ENCODE results near the gene PRUNE2.
"Not testable (repeated sequence)": the region's sequence is repeated elsewhere in the genome, so short reads cannot be mapped to it uniquely, and the experiment has no call there.

Gene PRUNE2

DNA sequence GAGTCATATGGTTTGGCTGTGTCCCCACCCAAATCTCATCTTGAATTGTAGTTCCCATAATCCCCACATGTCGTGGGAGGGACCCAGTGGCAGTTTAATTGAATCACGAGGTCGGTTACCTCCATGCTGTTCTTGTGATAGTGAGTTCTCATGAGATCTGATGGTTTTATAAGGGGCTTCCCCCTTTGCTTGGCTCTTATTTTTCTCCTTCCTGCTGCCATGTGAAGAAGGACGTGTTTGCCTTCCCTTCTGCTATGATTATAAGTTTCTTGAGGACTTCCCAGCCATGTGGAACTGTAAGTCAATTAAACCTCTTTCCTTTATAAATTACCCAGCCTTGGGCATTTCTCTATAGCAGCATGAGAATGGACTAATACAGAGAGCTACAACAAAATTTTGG lies 163.0 kb downstream of the PRUNE2 start:
- not testable (repeated sequence) for DNase-seq (ENCODE audit: extremely low spot score, insufficient read length, low read depth); FAIRE-seq

DNA sequence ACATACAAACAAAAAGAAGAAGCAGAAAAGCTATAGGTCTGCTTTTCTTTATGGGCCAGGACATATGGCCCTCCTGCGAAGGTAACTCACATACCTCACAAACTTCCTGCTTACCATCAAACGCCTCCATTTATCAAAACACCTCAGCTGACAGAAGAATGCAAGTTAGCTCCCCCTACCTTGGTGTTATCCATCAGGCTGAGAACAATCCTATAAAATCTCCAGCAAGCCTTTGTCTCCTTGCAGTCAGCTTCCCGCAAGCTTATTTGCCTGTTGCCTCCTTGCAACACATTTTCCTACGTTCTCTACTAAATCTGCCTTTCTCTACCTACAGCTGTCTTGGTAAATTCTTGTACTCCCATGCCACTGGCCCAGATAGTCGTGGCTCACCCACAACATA lies 164.4 kb downstream of the PRUNE2 start:
- DNase-seq (ENCODE audit: extremely low spot score, insufficient read length, low read depth) (no peak), FAIRE-seq (no peak)

DNA sequence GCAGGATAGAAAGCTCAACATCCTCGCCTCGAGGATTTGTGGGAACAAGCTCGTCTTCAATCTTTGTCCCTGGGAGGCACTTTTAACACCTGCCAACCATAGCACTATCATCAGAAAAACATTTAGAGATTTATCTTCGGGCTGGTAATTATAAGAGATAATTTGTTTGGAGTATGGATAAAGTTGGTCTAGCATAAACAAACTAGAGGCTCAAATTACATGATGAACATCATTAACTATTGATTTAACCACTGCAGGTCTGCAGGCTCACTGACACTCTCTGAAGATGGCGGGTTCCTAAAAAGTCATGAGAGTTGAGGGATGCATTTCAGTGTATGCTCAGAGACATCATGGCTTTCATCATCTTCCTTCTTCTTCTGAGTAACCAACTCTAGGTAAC lies 167.5 kb downstream of the PRUNE2 start:
- FAIRE-seq: no peak
- DNase-seq (ENCODE audit: extremely low spot score, insufficient read length, low read depth): no peak

DNA sequence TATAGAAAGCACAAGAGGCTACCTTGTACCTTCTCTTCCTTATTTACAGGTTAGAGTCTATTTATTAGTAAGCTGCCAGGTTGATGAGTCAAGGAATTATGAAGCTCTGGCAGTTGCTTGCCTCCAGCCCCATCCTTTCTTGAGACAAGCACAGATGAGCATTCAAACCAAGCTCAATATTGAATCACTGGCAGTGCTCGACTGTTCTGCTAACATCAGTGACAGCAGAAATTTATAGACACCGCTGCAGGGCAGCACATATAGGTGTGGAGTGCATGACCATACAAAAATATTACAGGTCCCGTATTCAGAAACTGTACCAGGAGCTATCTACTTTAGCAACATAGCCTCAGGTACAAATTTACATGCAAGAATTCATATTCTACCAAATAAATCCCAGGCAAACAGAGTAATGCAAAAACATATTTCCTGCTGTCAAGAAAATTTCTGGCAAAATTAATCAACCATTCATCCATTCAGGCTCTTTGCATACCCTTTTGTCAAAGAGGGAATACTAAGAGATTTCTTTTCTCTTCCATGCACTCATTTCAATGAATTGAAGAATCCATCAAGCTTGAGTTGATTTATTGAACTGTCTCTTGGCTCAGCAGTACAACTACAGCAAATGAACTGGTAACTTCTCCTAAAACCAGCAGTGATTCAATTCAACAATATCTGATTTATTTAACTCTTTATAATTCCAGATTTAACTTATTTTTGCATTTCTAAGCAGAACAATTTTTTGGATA lies 168.6 kb downstream of the PRUNE2 start:
- no peak for DNase-seq (ENCODE audit: extremely low spot score, insufficient read length, low read depth)

DNA sequence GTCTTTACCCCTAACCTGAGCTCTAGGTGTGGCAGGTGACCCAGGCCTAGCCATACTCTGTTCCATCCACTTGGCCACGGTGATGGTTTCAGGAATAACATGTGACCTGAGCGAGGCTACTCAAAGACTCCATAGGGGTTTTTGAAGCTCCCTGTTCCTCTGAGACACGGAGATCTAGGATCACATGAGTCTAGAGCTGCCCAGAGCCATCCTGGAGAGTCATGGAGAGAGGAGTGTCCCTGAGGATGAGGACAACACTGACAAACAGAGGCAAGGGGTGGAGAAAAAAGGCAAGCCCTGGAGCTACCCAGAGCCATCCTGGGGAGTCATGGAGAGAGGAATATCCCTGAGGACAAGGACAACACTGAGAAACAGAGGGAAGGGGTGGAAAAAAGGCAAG lies 171.2 kb downstream of the PRUNE2 start:
- FAIRE-seq (no peak), DNase-seq (ENCODE audit: extremely low spot score, insufficient read length, low read depth) (no peak)

More for the DNA sequence above, 168.6 kb downstream of the PRUNE2 start:
- FAIRE-seq: no peak

DNA sequence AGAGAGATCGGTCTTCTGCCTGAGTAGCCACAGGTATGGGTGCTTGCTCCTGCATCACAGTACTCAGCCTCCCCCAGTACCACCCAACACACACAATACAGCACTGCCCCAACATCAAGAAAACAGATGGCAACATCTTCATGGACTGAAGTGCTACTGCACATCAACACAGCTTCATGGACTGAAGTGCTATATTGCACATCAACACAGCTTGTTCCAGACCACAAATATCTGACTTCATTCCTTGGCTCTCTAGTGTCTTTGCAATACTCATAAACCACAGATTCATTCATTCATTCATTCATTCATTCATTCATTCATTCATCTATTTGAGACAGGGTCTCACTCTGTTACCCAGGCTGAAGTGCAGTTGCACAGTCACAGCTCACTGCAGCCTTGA lies 172.8 kb downstream of the PRUNE2 start:
- FAIRE-seq (no peak), DNase-seq (ENCODE audit: extremely low spot score, insufficient read length, low read depth) (no peak)

DNA sequence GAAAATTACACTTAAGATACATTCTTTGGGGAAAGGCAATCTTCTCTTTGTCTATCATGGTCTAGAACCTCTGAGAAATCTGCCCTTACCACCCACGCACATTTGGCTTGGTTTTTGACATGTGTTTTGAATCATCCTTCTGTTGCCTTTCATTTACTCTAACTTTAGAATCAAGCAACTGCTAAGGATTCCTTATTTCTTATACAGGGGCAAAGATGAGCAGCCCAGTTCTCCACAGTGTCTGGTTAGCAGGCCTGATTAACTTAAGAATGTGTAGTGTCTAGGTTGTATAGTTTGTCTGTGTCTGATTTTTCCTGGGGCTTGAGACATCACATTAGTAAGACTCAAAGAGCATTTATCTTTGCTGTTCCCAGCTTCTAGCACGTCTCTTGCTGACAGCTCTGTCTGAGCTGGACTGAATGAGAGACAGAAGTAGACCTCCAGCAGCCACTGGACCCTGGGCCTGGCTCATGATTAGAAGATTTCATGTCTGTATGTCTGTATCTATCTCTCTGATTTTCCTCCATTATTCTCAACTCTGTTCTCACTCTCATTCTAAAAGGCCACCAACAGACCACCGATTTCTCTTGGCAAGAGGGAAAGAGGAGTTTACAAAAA lies 173.5 kb downstream of the PRUNE2 start:
- no peak for FAIRE-seq
- DNase-seq (ENCODE audit: extremely low spot score, insufficient read length, low read depth): no peak

DNA sequence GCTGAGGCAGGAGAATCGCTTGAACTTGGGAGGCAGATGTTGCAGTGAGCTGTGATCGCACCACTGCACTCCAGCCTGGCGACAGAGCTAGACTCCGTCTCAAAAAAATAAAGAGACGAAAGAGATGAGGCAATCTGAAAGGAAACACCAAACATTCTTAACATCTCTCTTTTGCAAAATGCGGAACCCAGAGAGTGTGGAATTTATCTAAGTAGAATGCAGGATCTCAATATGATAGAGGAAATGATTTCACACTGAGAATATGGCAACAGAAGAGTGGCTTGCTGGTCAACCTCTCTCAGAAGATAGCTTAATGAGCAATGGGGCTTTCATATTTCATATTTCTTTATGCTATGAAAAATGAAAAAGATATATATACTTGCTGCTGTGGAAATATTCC lies 175.1 kb downstream of the PRUNE2 start:
- DNase-seq (ENCODE audit: extremely low spot score, insufficient read length, low read depth) (no peak), FAIRE-seq (no peak)

DNA sequence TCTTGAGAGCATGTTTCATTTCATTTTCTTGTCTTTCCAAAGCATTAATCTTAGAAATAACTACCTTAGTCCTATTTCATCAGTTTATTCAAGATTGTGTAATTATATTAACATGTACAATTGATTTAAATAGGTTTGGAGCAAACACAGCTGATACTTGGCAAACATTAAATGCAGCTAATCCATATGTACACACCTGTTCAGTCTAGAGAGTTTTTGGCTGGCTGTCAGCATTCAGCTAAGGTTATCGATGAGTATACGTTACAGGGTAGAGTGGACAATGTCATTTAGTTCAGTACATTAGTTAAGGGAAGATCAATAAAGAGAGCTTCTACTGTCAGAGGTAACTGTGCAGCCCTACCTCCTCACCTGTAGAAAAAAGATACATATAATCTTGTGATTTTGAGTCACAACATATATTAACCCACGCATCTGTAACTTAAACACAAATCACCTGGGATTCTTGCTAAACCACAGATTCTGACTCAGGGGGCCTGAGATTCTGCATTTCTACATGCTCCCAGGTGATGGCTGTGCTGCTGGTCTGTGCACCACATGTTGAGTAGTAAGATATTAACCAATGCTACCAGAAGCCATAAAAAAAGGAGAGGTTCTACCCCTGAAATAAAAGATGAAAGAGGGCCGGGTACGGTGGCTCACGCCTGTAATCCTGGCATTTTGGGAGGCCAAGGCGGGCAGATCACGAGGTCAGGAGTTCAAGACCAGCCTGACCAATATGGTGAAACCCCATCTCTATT lies 175.8 kb downstream of the PRUNE2 start:
- no peak for DNase-seq (ENCODE audit: extremely low spot score, insufficient read length, low read depth)
- no peak for FAIRE-seq

DNA sequence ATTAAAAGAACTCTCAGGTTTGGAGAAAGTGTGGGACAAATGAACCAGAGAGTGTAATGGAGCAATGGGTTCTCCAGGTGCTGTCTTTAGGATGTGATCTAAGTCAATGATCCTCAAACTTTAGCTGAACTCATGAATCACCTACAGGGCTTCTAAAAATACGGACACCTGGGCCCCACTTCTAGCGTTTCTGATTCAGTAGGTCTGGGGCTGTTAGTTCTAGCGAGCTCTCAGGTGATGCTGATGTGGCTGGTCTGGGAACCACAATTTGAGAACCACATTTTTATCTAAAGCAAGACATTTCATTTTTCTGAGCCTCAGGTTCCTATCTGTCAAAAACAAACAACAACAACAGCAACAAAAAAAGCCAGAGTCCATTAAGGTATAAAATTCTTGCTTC lies 176.8 kb downstream of the PRUNE2 start:
- DNase-seq (ENCODE audit: extremely low spot score, insufficient read length, low read depth): no peak
- FAIRE-seq: no peak

DNA sequence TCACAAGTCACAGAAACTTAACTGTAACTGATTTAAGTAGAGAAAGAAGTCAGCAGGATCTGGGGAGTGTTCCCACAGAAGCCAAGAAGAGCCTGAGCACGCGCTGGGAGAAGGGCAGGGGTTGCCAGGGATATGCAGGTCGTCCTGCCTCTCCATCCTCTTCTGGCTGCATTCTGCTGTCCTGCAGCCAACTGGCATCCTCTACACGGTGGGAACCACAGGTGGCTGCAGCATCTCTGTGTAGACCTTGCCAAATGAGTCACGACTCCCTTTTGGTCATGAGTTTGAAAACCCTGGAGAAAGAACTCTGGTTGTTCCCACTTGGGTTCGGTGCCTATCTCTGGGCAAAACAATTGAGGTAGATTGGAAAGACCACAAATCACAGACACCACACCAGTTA lies 180.0 kb downstream of the PRUNE2 start:
- FAIRE-seq (no peak), DNase-seq (ENCODE audit: extremely low spot score, insufficient read length, low read depth) (no peak)

DNA sequence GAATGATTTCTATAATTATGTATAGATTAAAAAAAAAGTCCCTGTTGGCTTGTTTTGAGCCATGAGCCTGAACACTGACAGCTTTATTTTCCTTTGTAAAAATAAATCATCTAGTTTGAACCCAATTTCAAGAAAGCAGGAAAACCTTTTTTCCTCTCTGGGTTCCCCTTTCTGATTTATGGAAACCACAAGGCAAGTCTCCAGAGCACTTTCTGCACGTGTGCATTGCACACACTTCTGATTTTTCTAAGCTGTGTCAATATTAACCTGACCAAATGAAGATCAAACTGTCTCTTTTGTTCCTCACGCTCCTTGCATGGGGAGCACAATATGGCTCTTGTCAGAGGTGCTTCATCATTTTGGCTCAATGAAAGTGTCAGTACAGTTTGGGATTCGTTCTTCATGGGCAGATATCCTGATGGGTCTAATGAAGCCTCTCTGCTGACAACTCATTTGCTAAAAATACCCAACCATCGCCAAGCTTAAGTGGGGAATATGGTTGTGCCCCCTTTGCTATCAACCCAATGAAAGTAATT lies 180.8 kb downstream of the PRUNE2 start:
- FAIRE-seq (no peak), DNase-seq (ENCODE audit: extremely low spot score, insufficient read length, low read depth) (no peak)

DNA sequence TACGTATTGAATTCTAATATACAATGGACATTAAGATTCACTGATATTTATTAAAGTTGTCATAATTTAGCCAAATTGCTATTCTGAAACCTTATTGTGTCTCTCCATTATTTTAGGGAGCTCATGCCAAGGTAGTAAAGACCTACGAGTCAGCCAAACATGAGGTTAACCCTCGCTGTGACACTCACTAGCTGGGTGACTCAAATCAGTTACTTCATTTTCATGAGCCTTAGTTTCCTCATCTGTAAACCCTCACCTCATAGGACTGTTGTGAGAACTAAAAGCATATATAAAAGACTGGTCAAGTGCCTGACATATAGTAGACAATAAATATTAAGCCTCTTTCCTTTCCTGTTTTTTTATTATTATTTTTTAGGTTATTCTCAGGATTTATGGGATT lies 185.7 kb downstream of the PRUNE2 start:
- no peak for FAIRE-seq

DNA sequence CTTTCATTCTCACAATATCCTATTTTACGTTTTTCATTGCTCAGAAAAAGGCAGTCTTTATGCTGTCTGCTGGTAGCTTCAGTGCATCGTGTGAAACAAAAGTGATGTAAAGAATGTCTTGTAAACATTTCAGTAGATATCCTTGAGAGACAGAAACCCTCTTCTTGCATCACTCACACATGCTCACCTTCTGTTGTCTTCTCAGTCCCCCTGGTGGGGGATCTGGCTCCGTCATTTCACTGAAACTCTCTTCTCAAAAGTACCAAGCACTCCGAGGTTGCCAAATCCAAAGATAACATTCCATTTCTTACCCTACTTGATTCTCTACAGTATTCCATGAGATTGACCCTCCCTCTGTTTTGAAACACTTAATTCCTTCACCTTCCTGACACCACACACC lies 187.7 kb downstream of the PRUNE2 start:
- no peak for DNase-seq (ENCODE audit: extremely low spot score, insufficient read length, low read depth)

More for the DNA sequence above, 185.7 kb downstream of the PRUNE2 start:
- DNase-seq (ENCODE audit: extremely low spot score, insufficient read length, low read depth): no peak

DNA sequence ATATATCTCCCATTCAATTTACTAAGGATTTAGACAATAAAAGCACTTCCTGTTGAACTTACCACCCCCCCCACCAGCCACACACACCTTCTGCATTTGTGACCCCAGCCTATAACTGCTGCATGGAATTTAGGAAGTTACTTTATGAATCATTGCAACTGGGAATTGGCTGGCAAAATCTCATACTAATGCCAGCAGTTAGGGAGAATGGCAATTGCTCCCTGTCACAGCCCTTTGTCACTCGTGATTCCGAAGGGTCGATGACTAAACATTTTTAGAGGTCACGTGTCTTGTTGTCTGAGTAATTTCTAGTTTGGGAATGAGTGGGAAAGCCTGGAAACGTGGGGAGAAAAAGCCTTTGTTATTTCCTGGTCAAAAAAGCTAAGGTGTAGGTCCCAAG lies 188.3 kb downstream of the PRUNE2 start:
- DNase-seq (ENCODE audit: extremely low spot score, insufficient read length, low read depth): no peak
- FAIRE-seq: no peak

More for the DNA sequence above, 187.7 kb downstream of the PRUNE2 start:
- no peak for FAIRE-seq

DNA sequence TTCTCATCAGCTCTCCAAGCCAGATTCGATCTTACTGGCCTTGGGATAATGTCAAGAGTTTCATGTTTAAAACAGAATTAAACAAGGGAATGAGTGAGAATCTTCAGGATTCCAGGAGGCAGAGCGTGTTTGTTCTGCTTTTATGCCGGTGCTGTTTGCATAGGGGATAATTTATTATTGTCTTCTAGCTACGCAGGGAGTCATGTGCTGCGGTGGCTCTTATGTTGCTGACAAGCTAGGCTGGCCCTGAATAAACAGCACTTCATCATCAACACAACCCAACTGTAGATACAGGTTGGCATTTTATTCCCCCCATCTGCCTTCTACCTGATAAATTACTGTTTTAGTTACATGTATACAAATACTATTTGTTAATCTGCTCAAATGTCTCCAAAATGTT lies 188.7 kb downstream of the PRUNE2 start:
- FAIRE-seq (no peak), DNase-seq (ENCODE audit: extremely low spot score, insufficient read length, low read depth) (no peak)

DNA sequence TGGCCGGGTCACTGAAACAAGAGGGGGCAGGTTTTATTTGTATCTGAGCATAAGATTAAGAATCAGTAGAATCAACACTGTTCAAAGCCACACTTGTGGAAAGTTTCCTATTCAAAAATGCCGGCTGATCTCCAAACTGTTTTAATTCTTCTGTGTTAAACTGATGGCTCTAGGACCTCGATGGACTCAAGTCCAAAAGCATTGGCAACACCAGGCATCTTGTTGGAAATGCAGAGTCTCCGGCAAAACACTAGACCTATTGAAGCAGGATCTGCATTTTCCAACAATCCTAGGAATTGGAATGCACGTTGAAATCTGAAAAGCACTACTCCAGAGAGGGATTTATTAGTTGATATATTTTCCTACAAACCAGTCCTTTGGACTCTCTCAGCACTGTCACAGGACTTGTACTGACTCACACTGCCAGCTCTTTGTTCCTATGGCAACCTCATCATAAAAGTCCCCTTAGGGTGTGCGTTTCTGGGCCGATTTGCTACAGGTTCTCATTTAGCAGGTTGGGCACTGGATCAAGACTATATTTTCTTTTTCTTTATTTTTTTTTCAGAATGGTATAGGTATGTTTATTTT lies 189.7 kb downstream of the PRUNE2 start:
- DNase-seq (ENCODE audit: extremely low spot score, insufficient read length, low read depth) (no peak), FAIRE-seq (no peak)

DNA sequence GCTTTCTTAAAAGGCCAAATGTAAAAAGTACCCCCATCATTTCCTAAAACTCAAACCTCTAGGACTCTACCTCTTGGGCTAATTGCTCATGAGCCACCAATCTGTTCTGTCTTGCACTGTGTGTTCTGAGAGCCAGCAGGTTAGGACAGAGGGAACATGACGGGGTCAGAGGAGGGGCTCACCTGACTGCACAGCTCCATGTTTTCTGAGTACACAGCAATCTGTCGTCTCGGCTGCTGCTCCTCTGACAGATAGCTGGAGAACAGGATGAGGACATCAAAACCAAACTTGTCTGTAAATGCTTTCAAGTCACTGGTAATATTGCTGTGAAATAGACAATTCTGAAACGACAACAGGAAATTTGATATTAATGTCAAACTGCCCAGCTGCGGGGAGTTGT lies 192.5 kb downstream of the PRUNE2 start:
- DNase-seq (ENCODE audit: extremely low spot score, insufficient read length, low read depth) (no peak), FAIRE-seq (no peak)

DNA sequence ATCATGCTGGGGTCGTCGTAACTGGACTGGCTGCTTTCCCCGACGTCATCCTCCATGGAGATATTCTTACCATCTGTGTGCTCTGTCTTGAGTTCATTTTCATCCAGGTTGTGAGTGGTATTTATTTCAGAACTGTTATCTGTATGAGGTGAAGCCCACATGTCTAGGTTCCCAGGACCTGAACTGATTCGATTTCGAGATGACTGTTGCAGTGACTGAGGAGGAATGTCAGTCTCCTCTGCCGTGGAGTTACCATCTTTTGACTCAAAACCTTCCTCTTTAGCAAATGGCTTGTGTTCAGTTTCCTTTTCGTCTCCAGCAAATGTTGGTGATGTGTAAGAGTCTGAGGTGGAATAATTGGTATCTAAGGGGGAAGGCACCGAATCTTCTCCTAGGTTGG lies 196.9 kb downstream of the PRUNE2 start:
- no peak for DNase-seq (ENCODE audit: extremely low spot score, insufficient read length, low read depth)
- no peak for FAIRE-seq

DNA sequence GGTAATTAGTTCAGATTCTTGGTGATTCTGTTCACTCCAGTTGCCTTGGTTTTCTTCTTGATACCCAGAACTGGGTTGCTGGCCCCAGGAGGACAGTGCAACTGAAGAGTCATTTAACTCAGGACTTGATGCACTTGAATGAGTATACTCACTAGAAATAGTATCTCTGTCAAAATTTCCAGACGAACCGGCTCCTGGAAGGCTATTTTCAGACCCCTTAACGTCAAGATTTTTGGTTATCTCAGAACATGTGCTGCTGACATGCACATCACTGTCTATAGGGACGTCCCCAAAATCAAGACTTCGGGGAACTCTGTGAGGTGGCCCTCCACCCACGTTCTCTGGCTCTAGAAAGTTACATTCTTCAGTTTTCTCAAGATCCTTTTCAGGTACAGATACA lies 198.4 kb downstream of the PRUNE2 start:
- no peak for FAIRE-seq
- DNase-seq (ENCODE audit: extremely low spot score, insufficient read length, low read depth): no peak
